ENCODE results near the gene FGD6.
"Not testable (repeated sequence)": the region's sequence is repeated elsewhere in the genome, so short reads cannot be mapped to it uniquely, and the experiment has no call there.

FGD6 gene

GRCh38 chr12:95198914-95199313, 18.4 kb downstream of the FGD6 start:
- no peaks in the 10 kb centered on the region for H3K36me3 Mint-ChIP-seq (ENCODE audit: insufficient read depth)
- ATAC-seq (replicated peaks; ENCODE audit: extremely low read depth, poor library complexity, severe bottlenecking) = no peak
- H3K27me3 Mint-ChIP-seq = no peaks in the 10 kb centered on the region

GRCh38 chr12:95197636-95198035, 19.6 kb downstream of the FGD6 start:
- Mint-ChIP-seq H3K27me3 (no peaks in the 10 kb centered on the region), H3K4me1 (no peaks in the 10 kb centered on the region), H3K27ac (ENCODE audit: low read depth) (no peak overlapping the region), H3K36me3 (ENCODE audit: insufficient read depth) (no peaks in the 10 kb centered on the region), H3K4me3 (no peak overlapping the region), H3K9me3 (no peaks in the 10 kb centered on the region)
- DNase-seq (ENCODE audit: low spot score in 2 of 2) = no peak
- ATAC-seq (replicated peaks; ENCODE audit: extremely low read depth, poor library complexity, severe bottlenecking) = no peak

More at GRCh38 chr12:95198914-95199313, 18.4 kb downstream of the FGD6 start:
- Mint-ChIP-seq H3K4me3 (no peak overlapping the region), H3K4me1 (no peaks in the 10 kb centered on the region), H3K9me3 (no peaks in the 10 kb centered on the region), H3K27ac (ENCODE audit: low read depth) (no peak overlapping the region)
- DNase-seq (ENCODE audit: low spot score in 2 of 2) = no peak

DNA sequence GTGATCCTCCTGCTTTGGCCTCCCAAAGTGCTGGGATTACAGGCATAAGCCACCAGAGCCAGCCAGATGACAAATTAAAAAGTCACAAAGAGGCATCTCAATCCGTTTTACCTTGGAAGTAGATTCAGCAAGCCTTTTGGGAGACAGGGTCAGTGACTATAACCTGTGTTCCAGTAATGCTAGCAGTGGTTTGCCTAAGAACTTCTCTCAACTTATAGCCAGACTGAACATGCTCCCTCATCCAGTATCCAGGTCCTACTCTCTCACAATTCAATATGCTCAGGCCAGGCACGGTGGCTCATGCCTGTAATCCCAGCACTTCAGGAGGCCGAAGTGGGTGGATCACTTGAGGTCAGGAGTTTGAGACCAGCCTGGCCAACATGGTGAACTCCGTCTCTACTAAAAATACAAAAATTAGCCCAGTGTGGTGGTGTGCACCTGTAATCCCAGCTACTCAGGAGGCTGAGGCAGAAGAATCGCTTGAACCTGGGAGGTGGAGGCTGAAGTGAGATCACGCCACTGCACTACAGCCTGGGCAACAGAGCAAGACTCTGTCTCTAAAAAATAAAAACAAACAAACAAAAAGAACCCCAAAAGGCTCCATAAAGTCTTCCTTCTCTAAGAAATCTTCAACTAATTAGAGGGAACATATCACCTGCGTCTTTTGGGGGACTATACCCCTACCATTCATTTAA, 20.2 kb downstream of the FGD6 start:
- not testable (repeated sequence) for H3K9me3 Mint-ChIP-seq; H3K4me3 Mint-ChIP-seq; H3K36me3 Mint-ChIP-seq (ENCODE audit: insufficient read depth)

GRCh38 chr12:95195122-95195521, 22.1 kb downstream of the FGD6 start:
- no peaks in the 10 kb centered on the region for H3K4me1 Mint-ChIP-seq
- no peaks in the 10 kb centered on the region for H3K27me3 Mint-ChIP-seq
- no peak overlapping the region for H3K4me3 Mint-ChIP-seq
- ATAC-seq (replicated peaks; ENCODE audit: extremely low read depth, poor library complexity, severe bottlenecking) (no peak), DNase-seq (ENCODE audit: low spot score in 2 of 2) (no peak)
- H3K9me3 Mint-ChIP-seq = no peaks in the 10 kb centered on the region
- H3K36me3 Mint-ChIP-seq (ENCODE audit: insufficient read depth) = no peaks in the 10 kb centered on the region
- H3K27ac Mint-ChIP-seq (ENCODE audit: low read depth) = no peak overlapping the region

More for the DNA sequence above, 20.2 kb downstream of the FGD6 start:
- not testable (repeated sequence) for ATAC-seq (replicated peaks; ENCODE audit: extremely low read depth, poor library complexity, severe bottlenecking); H3K27ac Mint-ChIP-seq (ENCODE audit: low read depth); H3K27me3 Mint-ChIP-seq; DNase-seq (ENCODE audit: low spot score in 2 of 2); H3K4me1 Mint-ChIP-seq

DNA sequence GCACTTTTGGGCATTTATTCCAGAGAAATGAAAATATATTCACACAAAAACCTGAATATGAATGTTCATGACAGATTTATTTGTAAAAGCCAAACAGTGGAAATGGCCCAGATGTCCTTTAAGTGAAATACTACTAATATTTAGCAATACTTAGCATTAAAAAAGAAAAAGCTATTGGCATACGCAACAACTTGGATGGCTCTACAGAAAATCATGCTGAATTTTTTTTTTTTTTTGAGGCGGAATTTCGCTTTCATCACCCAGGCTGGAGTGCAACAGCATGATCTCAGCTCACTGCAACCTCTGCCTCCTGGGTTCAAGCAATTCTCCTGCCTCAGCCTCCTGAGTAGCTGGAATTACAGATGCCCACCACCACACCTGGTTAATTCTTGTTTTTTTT, 24.1 kb downstream of the FGD6 start:
- no peak for DNase-seq (ENCODE audit: low spot score in 2 of 2)
- Mint-ChIP-seq H3K27me3 (no peaks in the 10 kb centered on the region), H3K27ac (ENCODE audit: low read depth) (no peak overlapping the region), H3K4me3 (no peak overlapping the region), H3K9me3 (no peaks in the 10 kb centered on the region), H3K4me1 (no peaks in the 10 kb centered on the region), H3K36me3 (ENCODE audit: insufficient read depth) (no peaks in the 10 kb centered on the region)
- no peak for ATAC-seq (replicated peaks; ENCODE audit: extremely low read depth, poor library complexity, severe bottlenecking)

GRCh38 chr12:95192271-95192670, 25.0 kb downstream of the FGD6 start:
- no peak overlapping the region for H3K4me3 Mint-ChIP-seq
- no peaks in the 10 kb centered on the region for H3K36me3 Mint-ChIP-seq (ENCODE audit: insufficient read depth)
- no peaks in the 10 kb centered on the region for H3K9me3 Mint-ChIP-seq
- H3K27me3 Mint-ChIP-seq = no peaks in the 10 kb centered on the region
- DNase-seq (ENCODE audit: low spot score in 2 of 2) = no peak
- no peak overlapping the region for H3K27ac Mint-ChIP-seq (ENCODE audit: low read depth)
- H3K4me1 Mint-ChIP-seq = no peaks in the 10 kb centered on the region
- no peak for ATAC-seq (replicated peaks; ENCODE audit: extremely low read depth, poor library complexity, severe bottlenecking)

GRCh38 chr12:95191060-95191696, 26.1 kb downstream of the FGD6 start:
- Mint-ChIP-seq H3K9me3 (no peaks in the 10 kb centered on the region), H3K27ac (ENCODE audit: low read depth) (no peak overlapping the region), H3K4me1 (no peaks in the 10 kb centered on the region), H3K36me3 (ENCODE audit: insufficient read depth) (no peaks in the 10 kb centered on the region), H3K4me3 (no peak overlapping the region), H3K27me3 (no peaks in the 10 kb centered on the region)
- DNase-seq (ENCODE audit: low spot score in 2 of 2) (no peak), ATAC-seq (replicated peaks; ENCODE audit: extremely low read depth, poor library complexity, severe bottlenecking) (no peak)

- H3K4me1 Mint-ChIP-seq = no peaks in the 10 kb centered on the region
- H3K27me3 Mint-ChIP-seq = no peaks in the 10 kb centered on the region
- H3K9me3 Mint-ChIP-seq = no peaks in the 10 kb centered on the region
- ATAC-seq (replicated peaks; ENCODE audit: extremely low read depth, poor library complexity, severe bottlenecking) (no peak), DNase-seq (ENCODE audit: low spot score in 2 of 2) (no peak)
- no peak overlapping the region for H3K27ac Mint-ChIP-seq (ENCODE audit: low read depth)
- no peaks in the 10 kb centered on the region for H3K36me3 Mint-ChIP-seq (ENCODE audit: insufficient read depth)
- H3K4me3 Mint-ChIP-seq = no peak overlapping the region
Measured at GRCh38 chr12:95187865-95188415, 29.3 kb downstream of the FGD6 start.

DNA sequence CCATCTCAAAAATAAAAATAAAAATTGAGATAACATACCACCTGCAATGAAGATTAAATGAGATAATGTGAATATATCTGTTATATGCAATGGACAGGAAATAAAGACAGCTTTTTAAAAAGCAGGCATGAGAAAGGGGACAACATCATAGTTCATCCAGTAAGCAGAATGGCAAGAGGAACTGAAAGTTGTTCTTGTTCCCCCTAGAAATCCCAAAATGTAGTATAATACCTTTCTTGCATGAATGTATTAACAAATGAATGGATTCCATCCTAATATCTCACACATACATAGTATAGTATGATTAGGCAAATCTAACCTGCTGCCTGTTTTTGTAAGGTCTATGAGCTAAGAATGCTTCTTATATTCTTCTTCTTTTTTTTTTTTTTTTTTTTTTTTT, 31.4 kb downstream of the FGD6 start:
- H3K36me3 Mint-ChIP-seq (ENCODE audit: insufficient read depth) = no peaks in the 10 kb centered on the region
- DNase-seq (ENCODE audit: low spot score in 2 of 2) = no peak

GRCh38 chr12:95185072-95185471, 32.2 kb downstream of the FGD6 start:
- Mint-ChIP-seq H3K27me3 (no peaks in the 10 kb centered on the region), H3K4me1 (no peaks in the 10 kb centered on the region), H3K4me3 (no peak overlapping the region), H3K36me3 (ENCODE audit: insufficient read depth) (no peaks in the 10 kb centered on the region), H3K27ac (ENCODE audit: low read depth) (no peak overlapping the region), H3K9me3 (no peaks in the 10 kb centered on the region)
- ATAC-seq (replicated peaks; ENCODE audit: extremely low read depth, poor library complexity, severe bottlenecking) (no peak), DNase-seq (ENCODE audit: low spot score in 2 of 2) (no peak)

More for the DNA sequence above, 31.4 kb downstream of the FGD6 start:
- Mint-ChIP-seq H3K9me3 (no peaks in the 10 kb centered on the region), H3K27me3 (no peaks in the 10 kb centered on the region), H3K27ac (ENCODE audit: low read depth) (no peak overlapping the region), H3K4me1 (no peaks in the 10 kb centered on the region), H3K4me3 (no peak overlapping the region)
- ATAC-seq (replicated peaks; ENCODE audit: extremely low read depth, poor library complexity, severe bottlenecking) = no peak

- H3K4me1 Mint-ChIP-seq = no peaks in the 10 kb centered on the region
- no peak for ATAC-seq (replicated peaks; ENCODE audit: extremely low read depth, poor library complexity, severe bottlenecking)
- no peaks in the 10 kb centered on the region for H3K27me3 Mint-ChIP-seq
- H3K9me3 Mint-ChIP-seq = no peaks in the 10 kb centered on the region
- no peak overlapping the region for H3K27ac Mint-ChIP-seq (ENCODE audit: low read depth)
- H3K4me3 Mint-ChIP-seq = no peak overlapping the region
- no peaks in the 10 kb centered on the region for H3K36me3 Mint-ChIP-seq (ENCODE audit: insufficient read depth)
- DNase-seq (ENCODE audit: low spot score in 2 of 2) = no peak
Measured at GRCh38 chr12:95184121-95184520, 33.1 kb downstream of the FGD6 start.

DNA sequence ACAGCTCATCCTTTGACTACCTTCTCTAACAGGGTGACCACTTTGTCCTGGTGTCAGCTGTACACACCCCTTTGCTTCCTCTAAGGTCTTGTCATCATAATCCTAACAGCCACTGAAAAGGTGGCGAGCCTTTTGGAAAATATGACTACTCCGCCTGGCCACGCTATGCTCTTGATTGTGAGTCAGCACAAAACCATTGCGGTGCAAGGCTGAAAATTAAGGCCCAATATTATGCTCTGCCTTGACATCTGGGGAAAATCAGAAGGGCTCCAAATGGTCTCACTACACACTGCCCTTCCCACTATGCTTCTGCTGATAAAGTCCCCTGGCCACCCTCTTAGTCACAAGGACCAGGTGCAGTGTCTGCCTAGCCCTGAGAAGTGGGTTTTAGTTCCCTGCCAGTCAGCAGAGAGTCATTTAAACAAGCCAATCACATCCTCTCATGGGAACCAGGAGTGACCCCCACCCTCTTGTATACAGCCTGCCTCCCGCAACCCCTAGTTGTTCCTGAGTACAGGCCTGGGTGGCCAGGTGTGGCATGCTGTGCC, 34.3 kb downstream of the FGD6 start:
- ATAC-seq (replicated peaks; ENCODE audit: extremely low read depth, poor library complexity, severe bottlenecking) = no peak
- no peak overlapping the region for H3K27ac Mint-ChIP-seq (ENCODE audit: low read depth)
- DNase-seq (ENCODE audit: low spot score in 2 of 2) = no peak

GRCh38 chr12:95181103-95181502, 36.2 kb downstream of the FGD6 start:
- no peaks in the 10 kb centered on the region for H3K36me3 Mint-ChIP-seq (ENCODE audit: insufficient read depth)
- DNase-seq (ENCODE audit: low spot score in 2 of 2) (no peak), ATAC-seq (replicated peaks; ENCODE audit: extremely low read depth, poor library complexity, severe bottlenecking) (no peak)
- H3K27me3 Mint-ChIP-seq = no peaks in the 10 kb centered on the region
- no peak overlapping the region for H3K27ac Mint-ChIP-seq (ENCODE audit: low read depth)
- H3K4me1 Mint-ChIP-seq = no peaks in the 10 kb centered on the region
- H3K4me3 Mint-ChIP-seq = no peak overlapping the region
- H3K9me3 Mint-ChIP-seq = no peaks in the 10 kb centered on the region

More for the DNA sequence above, 34.3 kb downstream of the FGD6 start:
- Mint-ChIP-seq H3K9me3 (no peaks in the 10 kb centered on the region), H3K27me3 (no peaks in the 10 kb centered on the region), H3K4me1 (no peaks in the 10 kb centered on the region), H3K4me3 (no peak overlapping the region), H3K36me3 (ENCODE audit: insufficient read depth) (no peaks in the 10 kb centered on the region)

All from central memory CD8-positive, alpha-beta T cell (primary cell).